Measurements from ENCODE around the gene SHC1.

SHC1 gene

DNA sequence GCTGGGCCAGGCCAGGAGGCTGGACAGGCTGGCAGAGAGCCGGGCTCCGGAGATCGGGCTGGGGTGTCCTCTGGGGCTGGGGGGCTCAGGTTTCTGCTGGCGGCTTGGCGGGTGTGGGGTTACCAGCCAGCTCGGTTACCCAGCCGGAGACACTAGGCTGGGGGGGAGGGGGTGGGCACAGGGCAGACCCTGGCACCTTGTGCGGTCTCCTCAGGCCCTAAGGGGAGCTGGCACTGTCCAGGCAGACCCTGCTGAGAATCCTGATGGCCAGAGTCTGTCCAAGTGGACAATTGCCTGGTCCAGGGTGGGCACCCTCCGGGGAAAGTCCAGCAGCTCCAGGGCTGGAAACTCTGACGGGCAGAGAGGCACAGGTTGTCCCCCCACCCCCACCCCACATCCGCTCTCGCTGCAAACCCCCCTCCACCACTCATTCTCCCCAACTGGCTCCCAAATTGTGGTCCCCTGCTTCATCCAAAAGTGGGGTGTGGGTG, 38.7 kb upstream of the SHC1 start:
- ChIA-PET CTCF (interaction anchor here (1.2 to 17.2 kb wide), 3 partner anchors 10 to 76 kb away, joined by 3 to 244 read pairs (median 7); partner anchors contain the start of gene SHC1), POLR2A (interaction anchor here (0.7 kb wide), 1 partner anchor 15 kb away, joined by 4 read pairs; the partner anchor contains the start of gene LENEP)
- no peak for DNase-seq (ENCODE audit: low read depth, low spot score)
- no peak overlapping the region for H3K4me3 ChIP-seq (ENCODE audit: low read depth, low read length)
- TF ChIP-seq, protein P1, sequence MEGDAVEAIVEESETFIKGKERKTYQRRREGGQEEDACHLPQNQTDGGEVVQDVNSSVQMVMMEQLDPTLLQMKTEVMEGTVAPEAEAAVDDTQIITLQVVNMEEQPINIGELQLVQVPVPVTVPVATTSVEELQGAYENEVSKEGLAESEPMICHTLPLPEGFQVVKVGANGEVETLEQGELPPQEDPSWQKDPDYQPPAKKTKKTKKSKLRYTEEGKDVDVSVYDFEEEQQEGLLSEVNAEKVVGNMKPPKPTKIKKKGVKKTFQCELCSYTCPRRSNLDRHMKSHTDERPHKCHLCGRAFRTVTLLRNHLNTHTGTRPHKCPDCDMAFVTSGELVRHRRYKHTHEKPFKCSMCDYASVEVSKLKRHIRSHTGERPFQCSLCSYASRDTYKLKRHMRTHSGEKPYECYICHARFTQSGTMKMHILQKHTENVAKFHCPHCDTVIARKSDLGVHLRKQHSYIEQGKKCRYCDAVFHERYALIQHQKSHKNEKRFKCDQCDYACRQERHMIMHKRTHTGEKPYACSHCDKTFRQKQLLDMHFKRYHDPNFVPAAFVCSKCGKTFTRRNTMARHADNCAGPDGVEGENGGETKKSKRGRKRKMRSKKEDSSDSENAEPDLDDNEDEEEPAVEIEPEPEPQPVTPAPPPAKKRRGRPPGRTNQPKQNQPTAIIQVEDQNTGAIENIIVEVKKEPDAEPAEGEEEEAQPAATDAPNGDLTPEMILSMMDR (IDR thresholded peaks at IDR 0.05; ENCODE audit: insufficient read depth, low read length, missing control alignments), result no peak

DNA sequence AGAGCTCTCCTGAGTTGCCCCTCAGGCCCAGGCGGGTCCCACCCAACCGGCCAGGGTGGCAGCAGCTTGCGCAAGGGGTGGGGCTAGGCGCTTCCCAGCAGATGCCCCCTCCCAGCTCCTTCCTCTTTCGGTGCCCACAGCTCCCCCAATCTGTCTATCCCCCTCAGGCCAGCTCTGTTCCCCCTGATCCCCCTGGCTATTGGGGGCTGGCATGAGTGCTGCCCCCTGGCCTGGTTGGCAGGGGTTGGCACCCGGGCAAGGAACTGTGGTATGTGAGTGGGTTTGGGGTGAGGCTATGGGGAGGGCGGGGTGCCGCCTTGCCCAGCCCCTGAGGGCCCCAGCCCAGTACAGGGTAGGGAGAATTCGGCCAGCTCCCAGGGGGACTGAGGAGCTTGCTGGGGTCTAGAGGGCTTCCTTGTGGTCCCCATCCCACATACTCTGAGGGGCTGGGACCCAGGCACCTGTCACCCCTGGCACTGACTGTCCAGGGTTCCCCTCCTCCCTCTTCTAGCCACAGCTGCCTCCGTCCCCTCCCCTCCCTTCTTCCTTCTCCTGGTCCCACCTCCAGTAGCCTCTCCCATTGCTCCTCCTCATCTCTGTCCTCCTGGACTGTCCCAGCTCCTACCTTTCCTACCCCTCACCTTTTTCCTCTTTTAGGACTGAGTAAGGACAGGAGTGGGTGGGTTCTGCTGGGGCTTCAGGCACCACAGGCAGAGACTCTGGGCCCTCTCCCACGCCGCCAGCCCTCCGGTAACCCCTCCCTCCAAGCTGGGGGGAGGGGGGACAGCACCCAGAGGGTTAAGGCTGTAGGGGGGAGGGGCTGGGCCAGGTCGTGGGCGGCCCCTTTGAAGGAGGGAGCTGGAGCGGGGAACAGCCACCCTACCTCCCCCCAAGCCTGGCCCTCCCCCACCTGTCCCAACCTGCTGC, 37.7 kb upstream of the SHC1 start:
- DNase-seq (ENCODE audit: low read depth, low spot score), result no peak
- TF ChIP-seq, protein P1 (IDR thresholded peaks at IDR 0.05; ENCODE audit: insufficient read depth, low read length, missing control alignments), result no peak
- H3K4me3 ChIP-seq (ENCODE audit: low read depth, low read length), result no peak overlapping the region
- CTCF ChIA-PET, result interaction anchor here (0.8 to 17.2 kb wide), 6 partner anchors 9 to 77 kb away, joined by 3 to 244 read pairs (median 4); partner anchors contain the start of genes ADAM15 and SHC1
- POLR2A ChIA-PET, result no interaction called here

- ChIA-PET CTCF (interaction anchor here (0.8 to 17.2 kb wide), 6 partner anchors 8 to 78 kb away, joined by 3 to 244 read pairs (median 4); partner anchors contain the start of gene ADAM15), POLR2A (no interaction called here)
- no peak overlapping the region for H3K4me3 ChIP-seq (ENCODE audit: low read depth, low read length)
Observed at GRCh38 chr1:155007251-155007828, 36.8 kb upstream of the SHC1 start.

DNA sequence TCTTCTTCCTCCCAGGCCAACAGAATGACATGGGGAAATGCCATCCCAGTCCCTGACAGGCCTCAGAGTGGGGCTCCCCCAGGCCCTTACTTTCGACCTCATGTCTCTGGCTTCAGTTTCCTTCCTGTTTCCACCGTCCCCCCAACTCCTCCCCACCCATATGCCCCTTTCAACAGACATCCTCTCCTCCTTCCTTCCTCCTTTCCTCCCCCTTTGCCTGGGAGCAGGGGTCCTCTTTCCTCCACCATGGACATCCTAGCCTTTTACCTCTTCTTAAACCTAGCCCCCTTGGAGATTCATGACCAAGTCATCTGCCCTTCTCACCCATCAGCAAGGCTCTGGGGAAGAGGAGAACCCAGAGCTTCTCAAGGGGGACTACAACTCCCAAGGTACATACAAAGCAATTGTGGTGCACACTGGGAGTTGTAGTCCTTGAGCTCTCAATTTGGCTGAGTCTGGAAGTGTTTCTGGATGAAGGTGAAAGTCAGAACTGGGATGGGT, 36.1 kb upstream of the SHC1 start:
- TF ChIP-seq, protein P1 (IDR thresholded peaks at IDR 0.05; ENCODE audit: insufficient read depth, low read length, missing control alignments), result no peak
- CTCF ChIA-PET, result interaction anchor here (1.0 to 17.2 kb wide), 3 partner anchors 12 to 53 kb away, joined by 4 to 244 read pairs (median 4); partner anchors contain the start of gene PYGO2
- POLR2A ChIA-PET, result no interaction called here
- DNase-seq (ENCODE audit: low read depth, low spot score), result no peak
- H3K4me3 ChIP-seq (ENCODE audit: low read depth, low read length), result no peak overlapping the region

More at GRCh38 chr1:155007251-155007828, 36.8 kb upstream of the SHC1 start:
- TF ChIP-seq, protein P1 (IDR thresholded peaks at IDR 0.05; ENCODE audit: insufficient read depth, low read length, missing control alignments), result no peak
- no peak for DNase-seq (ENCODE audit: low read depth, low spot score)

GRCh38 chr1:155005076-155006011, 34.8 kb upstream of the SHC1 start:
- TF ChIP-seq, protein P1 (IDR thresholded peaks at IDR 0.05; ENCODE audit: insufficient read depth, low read length, missing control alignments), result no peak
- POLR2A ChIA-PET, result no interaction called here
- CTCF ChIA-PET, result interaction anchor here (1.1 to 17.2 kb wide), 5 partner anchors 10 to 168 kb away, joined by 3 to 244 read pairs (median 4); partner anchors contain the start of genes KRTCAP2, PBXIP1 and PYGO2
- no peak for DNase-seq (ENCODE audit: low read depth, low spot score)
- no peak overlapping the region for H3K4me3 ChIP-seq (ENCODE audit: low read depth, low read length)
